HCT116 (cell line): Measurements from ENCODE around the gene MAML3. TPM values are rescaled to one million over a fixed set of nuclear protein-coding genes. Genes with fewer than 3 reads are reported as not detected.

Experiments
- ATAC-seq: fragments of 200-7000 bp; cut with Tn5 transposase; 2 replicates; pipeline ENCODE4 v1.9.1; 2020; ENCODE audit warnings: mild to moderate bottlenecking, moderate library complexity
- BruUV-seq: library from RNA; stranded (reverse); fragments of 400-500 nt; replicated peaks from 2 replicates; lab custom pipeline; 2021; lab: Mats Ljungman, UMichigan
- CTCF ChIA-PET: fragments of 300-600 bp; sonication (Branson Sonifier 250); formaldehyde crosslinking; loops from one replicate; lab custom pipeline; 2021; ENCODE audit warnings: antibody characterized with exemption; lab: Charles Lee
- POLR2A ChIA-PET: fragments of 300-600, 350-600 bp; sonication (Branson Sonifier 250); formaldehyde crosslinking; loops from one replicate; lab custom pipeline; 2021; ENCODE audit warnings: antibody characterized with exemption; lab: Charles Lee
- RAD21 ChIA-PET, 2 experiments: fragments of 300-600 bp; sonication (Branson Sonifier 250); formaldehyde crosslinking; loops; one replicate each; lab custom pipeline; 2023; ENCODE audit warnings: low total read pairs in 2 of 2; ENCODE audit not compliant: uncharacterized antibody in 2 of 2, unreplicated experiment in 2 of 2, low non-redundant PET in 1 of 2; lab: Charles Lee
- DNase-seq: peaks from one replicate; pipeline ENCODE4 v3.0.0-alpha.2; 2010; ENCODE audit warnings: low read depth, low spot score
- H2AFZ ChIP-seq: fragments of 200-600 bp; shearing (Covaris generic), sonication (generic); 2 replicates; pipeline ENCODE4 v1.6.1; 2017; ENCODE audit warnings: low read depth, mixed run types, mixed read lengths, antibody characterized with exemption, low read length; ENCODE audit not compliant: poor library complexity, severe bottlenecking
- H3K27ac ChIP-seq: 2 replicates; pipeline ENCODE4 v1.5.1; 2012; ENCODE audit warnings: low read depth, low read length
- H3K27me3 ChIP-seq: fragments of 200-600 bp; sonication (generic); 2 replicates; pipeline ENCODE4 v1.6.1; 2016; ENCODE audit warnings: mixed run types, low read length, mixed read lengths; ENCODE audit not compliant: insufficient read depth
- H3K36me3 ChIP-seq, 2 experiments: fragments of 200-500 bp in 1 of 2; fragments of 200-600 bp in 1 of 2; sonication (Bioruptor generic) in 1 of 2; sonication (generic) in 1 of 2; 2 replicates each; pipeline versions ENCODE4 v1.5.1 to v1.6.1; 2014 to 2016; ENCODE audit warnings: low read length in 2 of 2, inconsistent platforms in 1 of 2, mixed read lengths in 1 of 2, mixed run types in 1 of 2; ENCODE audit not compliant: insufficient read depth in 2 of 2, control insufficient read depth in 1 of 2
- H3K4me1 ChIP-seq, 2 experiments: fragments of 200-600 bp in 1 of 2; sonication (generic) in 1 of 2; 2 replicates each; pipeline versions ENCODE4 v1.5.1 to v1.6.1; 2012 to 2017; ENCODE audit warnings: low read length in 2 of 2, inconsistent platforms in 1 of 2, mild to moderate bottlenecking in 1 of 2, mixed read lengths in 1 of 2, mixed run types in 1 of 2, moderate library complexity in 1 of 2; ENCODE audit not compliant: insufficient read depth in 2 of 2, control insufficient read depth in 1 of 2
- H3K4me2 ChIP-seq: fragments of 200-600 bp; sonication (generic); 2 replicates; pipeline ENCODE4 v1.6.1; 2017; ENCODE audit warnings: mixed run types, low read length, mixed read lengths
- H3K4me3 ChIP-seq, 2 experiments: fragments of 200-600 bp in 1 of 2; sonication (generic) in 1 of 2; replicated peaks in 1 of 2; 2 replicates each; pipeline ENCODE4 v1.5.1; 2011 to 2016; ENCODE audit warnings: low read length in 2 of 2, control low read depth in 1 of 2, low read depth in 1 of 2, mild to moderate bottlenecking in 1 of 2, mixed read lengths in 1 of 2, mixed run types in 1 of 2
- H3K79me2 ChIP-seq: fragments of 200-600 bp; sonication (generic); 2 replicates; pipeline ENCODE4 v1.6.1; 2017; ENCODE audit warnings: mild to moderate bottlenecking, mixed run types, low read length, moderate library complexity, mixed read lengths; ENCODE audit not compliant: insufficient read depth
- H3K9ac ChIP-seq: fragments of 200-600 bp; sonication (generic); 2 replicates; pipeline ENCODE4 v1.6.1; 2016; ENCODE audit warnings: low read length, mixed read lengths
- H3K9me2 ChIP-seq: fragments of 200-600 bp; sonication (generic), shearing (Covaris generic); 2 replicates; pipeline ENCODE4 v1.6.1; 2017; ENCODE audit warnings: mixed run types, mild to moderate bottlenecking, moderate library complexity; ENCODE audit not compliant: insufficient read depth
- H3K9me3 ChIP-seq, 2 experiments: fragments of 200-500 bp in 1 of 2; fragments of 200-600 bp in 1 of 2; sonication (Bioruptor generic) in 1 of 2; sonication (generic) in 1 of 2; 2 replicates each; pipeline ENCODE4 v1.6.1; 2014 to 2017; ENCODE audit warnings: low read length in 2 of 2, mixed read lengths in 2 of 2, inconsistent platforms in 1 of 2, low read depth in 1 of 2, mild to moderate bottlenecking in 1 of 2, mixed run types in 1 of 2, moderate library complexity in 1 of 2; ENCODE audit not compliant: control insufficient read depth in 1 of 2, insufficient read depth in 1 of 2
- H4K20me1 ChIP-seq: fragments of 200-600 bp; sonication (generic), shearing (Covaris generic); 2 replicates; pipeline ENCODE4 v1.6.1; 2017; ENCODE audit warnings: mixed run types, mild to moderate bottlenecking, moderate library complexity; ENCODE audit not compliant: insufficient read depth
- ATF3 ChIP-seq: IDR thresholded peaks from 2 replicates; pipeline ENCODE4 v1.6.1; 2012
- CBX3 ChIP-seq: IDR thresholded peaks from 2 replicates; pipeline ENCODE4 v1.6.1; 2012; ENCODE audit warnings: low read depth
- CEBPB ChIP-seq: IDR thresholded peaks from 2 replicates; pipeline ENCODE4 v1.6.1; 2012; ENCODE audit warnings: low read depth
- EGR1 ChIP-seq: IDR thresholded peaks from 2 replicates; pipeline ENCODE4 v1.6.1; 2012; ENCODE audit warnings: low read depth
- ELF1 ChIP-seq: IDR thresholded peaks from 2 replicates; pipeline ENCODE4 v1.6.1; 2012; ENCODE audit warnings: low read depth, borderline replicate concordance
- EZH2 ChIP-seq: fragments of 200-600 bp; sonication (generic); IDR thresholded peaks from 2 replicates; pipeline ENCODE4 v1.6.1; 2017; ENCODE audit warnings: antibody characterized with exemption, mixed run types
- FOSL1 ChIP-seq: IDR thresholded peaks from 2 replicates; pipeline ENCODE4 v1.6.1; 2012; ENCODE audit warnings: low read depth
- JUND ChIP-seq: IDR thresholded peaks from 2 replicates; pipeline ENCODE4 v1.6.1; 2012
- POLR2AphosphoS5 ChIP-seq: IDR thresholded peaks from 2 replicates; pipeline ENCODE4 v1.6.1; 2011; ENCODE audit warnings: mild to moderate bottlenecking, low read depth, low read length, moderate library complexity
- RAD21 ChIP-seq: IDR thresholded peaks from 2 replicates; pipeline ENCODE4 v1.6.1; 2012; ENCODE audit warnings: low read depth, mild to moderate bottlenecking
- REST ChIP-seq: IDR thresholded peaks from 2 replicates; pipeline ENCODE4 v1.6.1; 2012; ENCODE audit warnings: low read depth
- SIN3A ChIP-seq: IDR thresholded peaks from 2 replicates; pipeline ENCODE4 v1.6.1; 2012; ENCODE audit warnings: low read depth
- intact Hi-C: fragments of 100-400 bp; cut with micrococcal nuclease; formaldehyde crosslinking; loops from 2 replicates; pipeline ENCODE4 v1.10.0; 2022
- total RNA-seq: library from RNA; stranded (reverse); gene quantifications from one replicate; pipeline ENCODE4 v1.2.1, GENCODE V29; 2021; ENCODE audit not compliant: unreplicated experiment
- TF ChIP-seq, protein P1 (sequence below), 3 experiments: fragments of 200-600 bp in 1 of 3; sonication (generic) in 1 of 3; IDR thresholded peaks in 2 of 3; conservative IDR thresholded peaks in 1 of 3; 2 replicates each; pipeline ENCODE4 v1.5.1; 2012 to 2017; ENCODE audit warnings: low read depth in 2 of 3, low read length in 2 of 3, antibody characterized with exemption in 1 of 3, borderline replicate concordance in 1 of 3, control low read depth in 1 of 3, mild to moderate bottlenecking in 1 of 3, mixed read lengths in 1 of 3, mixed run types in 1 of 3, moderate library complexity in 1 of 3; ENCODE audit not compliant: insufficient read depth in 1 of 3

The MAML3 gene
- total RNA-seq, 1 experiment from 2014 or later = 3.1 TPM

- no peak for DNase-seq
- no peak for TF ChIP-seq ELF1
- no peak for TF ChIP-seq FOSL1
- TF ChIP-seq ATF3 = no peak
- no peak for TF ChIP-seq EGR1
- no peak for TF ChIP-seq JUND
- no peak for TF ChIP-seq EZH2
- no peak for TF ChIP-seq SIN3A
- TF ChIP-seq POLR2AphosphoS5 = no peak
- TF ChIP-seq, protein P1, sequence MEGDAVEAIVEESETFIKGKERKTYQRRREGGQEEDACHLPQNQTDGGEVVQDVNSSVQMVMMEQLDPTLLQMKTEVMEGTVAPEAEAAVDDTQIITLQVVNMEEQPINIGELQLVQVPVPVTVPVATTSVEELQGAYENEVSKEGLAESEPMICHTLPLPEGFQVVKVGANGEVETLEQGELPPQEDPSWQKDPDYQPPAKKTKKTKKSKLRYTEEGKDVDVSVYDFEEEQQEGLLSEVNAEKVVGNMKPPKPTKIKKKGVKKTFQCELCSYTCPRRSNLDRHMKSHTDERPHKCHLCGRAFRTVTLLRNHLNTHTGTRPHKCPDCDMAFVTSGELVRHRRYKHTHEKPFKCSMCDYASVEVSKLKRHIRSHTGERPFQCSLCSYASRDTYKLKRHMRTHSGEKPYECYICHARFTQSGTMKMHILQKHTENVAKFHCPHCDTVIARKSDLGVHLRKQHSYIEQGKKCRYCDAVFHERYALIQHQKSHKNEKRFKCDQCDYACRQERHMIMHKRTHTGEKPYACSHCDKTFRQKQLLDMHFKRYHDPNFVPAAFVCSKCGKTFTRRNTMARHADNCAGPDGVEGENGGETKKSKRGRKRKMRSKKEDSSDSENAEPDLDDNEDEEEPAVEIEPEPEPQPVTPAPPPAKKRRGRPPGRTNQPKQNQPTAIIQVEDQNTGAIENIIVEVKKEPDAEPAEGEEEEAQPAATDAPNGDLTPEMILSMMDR (IDR thresholded peaks at IDR 0.05 in 2 of 3, conservative IDR thresholded peaks at IDR 0.05 in 1 of 3; ENCODE audit: borderline replicate concordance in 1 of 3, insufficient read depth in 1 of 3, low read depth in 2 of 3, low read length in 2 of 3) = no peak
- TF ChIP-seq CBX3 = no peak
- no peak for TF ChIP-seq CEBPB
- TF ChIP-seq RAD21 = no peak
- no peak for TF ChIP-seq REST
- TF ChIP-seq, all 23 proteins: peak for 0
Measured at GRCh38 chr4:139848028-139848427, 306.0 kb downstream of the MAML3 start.

More at GRCh38 chr4:139848028-139848427, 306.0 kb downstream of the MAML3 start:
- no peak for ATAC-seq
- Histone ChIP-seq H3K27me3 (peaks cover 32% of the 10 kb centered on the region), H3K4me3 (no peak overlapping the region), H4K20me1 (no peaks in the 10 kb centered on the region), H3K9ac (no peak overlapping the region), H3K4me1 (no peaks in the 10 kb centered on the region), H3K36me3 (no peaks in the 10 kb centered on the region), H3K79me2 (no peaks in the 10 kb centered on the region), H2AFZ (no peak overlapping the region), H3K9me2 (no peaks in the 10 kb centered on the region), H3K27ac (no peak overlapping the region), H3K4me2 (no peak overlapping the region), H3K9me3 (no peaks in the 10 kb centered on the region)
- ChIA-PET POLR2A (no interaction called here), CTCF (no interaction called here), RAD21 (no interaction called here)
- intact Hi-C loops = no loop called here
- BruUV-seq = no TSS peak
